Transverse colon (tissue), 3 donors: ENCODE results near the gene GLI3.

ENCODE experiments used
- CTCF ChIP-seq, 5 experiments: fragments of 200-600 bp in 3 of 5; fragments of 450-650 bp in 2 of 5; sonication (generic) in 3 of 5; IDR thresholded peaks; 1 replicate in 2 of 5; 2 replicates in 3 of 5; pipeline ENCODE4 v1.5.1; 2016 to 2017; ENCODE audit warnings: antibody characterized with exemption in 5 of 5, inconsistent platforms in 3 of 5, mild to moderate bottlenecking in 2 of 5, moderate library complexity in 1 of 5
- EP300 ChIP-seq: sonication (generic); formaldehyde crosslinking; IDR thresholded peaks from one replicate; pipeline ENCODE4 v1.6.1; 2017; ENCODE audit warnings: antibody characterized with exemption, low read depth
- POLR2A ChIP-seq: fragments of 450-650 bp; IDR thresholded peaks from one replicate; pipeline ENCODE4 v1.6.1; 2016; ENCODE audit warnings: antibody characterized with exemption, mild to moderate bottlenecking, moderate library complexity

GRCh38 chr7:42139751-42140150 lies 97.3 kb downstream of the GLI3 start:
- TF ChIP-seq POLR2A (no peak), CTCF (IDR thresholded peaks at IDR 0.05) (no peak), EP300 (no peak)
